ENCODE data around the gene ANOS1. TPM values are rescaled to one million over a fixed set of nuclear protein-coding genes. Genes with fewer than 3 reads are reported as not detected.
"Not testable (repeated sequence)": the region's sequence is repeated elsewhere in the genome, so short reads cannot be mapped to it uniquely, and the experiment has no call there.

The ANOS1 gene, protein sequence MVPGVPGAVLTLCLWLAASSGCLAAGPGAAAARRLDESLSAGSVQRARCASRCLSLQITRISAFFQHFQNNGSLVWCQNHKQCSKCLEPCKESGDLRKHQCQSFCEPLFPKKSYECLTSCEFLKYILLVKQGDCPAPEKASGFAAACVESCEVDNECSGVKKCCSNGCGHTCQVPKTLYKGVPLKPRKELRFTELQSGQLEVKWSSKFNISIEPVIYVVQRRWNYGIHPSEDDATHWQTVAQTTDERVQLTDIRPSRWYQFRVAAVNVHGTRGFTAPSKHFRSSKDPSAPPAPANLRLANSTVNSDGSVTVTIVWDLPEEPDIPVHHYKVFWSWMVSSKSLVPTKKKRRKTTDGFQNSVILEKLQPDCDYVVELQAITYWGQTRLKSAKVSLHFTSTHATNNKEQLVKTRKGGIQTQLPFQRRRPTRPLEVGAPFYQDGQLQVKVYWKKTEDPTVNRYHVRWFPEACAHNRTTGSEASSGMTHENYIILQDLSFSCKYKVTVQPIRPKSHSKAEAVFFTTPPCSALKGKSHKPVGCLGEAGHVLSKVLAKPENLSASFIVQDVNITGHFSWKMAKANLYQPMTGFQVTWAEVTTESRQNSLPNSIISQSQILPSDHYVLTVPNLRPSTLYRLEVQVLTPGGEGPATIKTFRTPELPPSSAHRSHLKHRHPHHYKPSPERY
- not detected for total RNA-seq

DNA sequence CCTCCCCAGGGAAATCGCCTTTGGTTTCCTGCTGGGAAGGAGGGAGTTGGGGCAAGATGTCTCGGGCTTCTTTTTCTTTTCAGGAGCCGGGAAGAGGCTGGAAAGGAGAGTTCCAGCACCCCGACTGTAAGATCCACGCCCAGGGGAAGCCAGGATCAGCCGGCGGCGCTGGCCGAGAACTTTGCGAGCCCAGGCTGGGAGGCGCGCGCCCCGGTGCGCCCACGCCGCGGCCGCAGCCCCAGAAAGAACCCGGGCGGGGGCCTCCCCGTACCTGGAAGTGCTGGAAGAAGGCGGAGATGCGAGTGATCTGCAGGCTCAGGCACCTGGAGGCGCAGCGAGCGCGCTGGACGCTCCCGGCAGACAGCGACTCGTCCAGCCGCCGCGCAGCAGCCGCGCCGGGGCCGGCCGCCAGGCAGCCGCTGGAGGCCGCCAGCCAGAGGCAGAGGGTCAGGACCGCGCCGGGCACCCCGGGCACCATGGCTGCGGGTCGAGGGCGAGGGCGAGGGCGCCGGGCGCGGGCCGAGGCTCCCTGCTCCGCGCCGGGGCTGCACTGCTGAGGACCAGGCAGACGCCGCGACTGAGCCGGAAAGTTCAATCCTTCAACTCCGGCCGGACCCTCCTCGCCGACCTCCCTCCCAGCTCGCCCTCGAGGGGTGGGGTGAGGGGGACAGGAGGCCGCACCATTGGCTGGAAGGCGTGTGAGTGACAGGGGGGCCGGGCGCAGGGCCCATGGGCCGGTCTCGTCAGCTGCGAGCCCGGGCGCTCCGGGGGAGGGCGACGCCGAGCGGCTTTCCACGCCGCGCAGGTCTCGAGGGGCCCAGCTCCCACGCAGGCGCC, at the start of gene ANOS1:
ANOS1 (minus strand) TSS at position 579 of the 837 bp plus-strand sequence; CDS start at position 478, 101 bp downstream.
- Mint-ChIP-seq H3K36me3 (ENCODE audit: low read depth) (no peaks in the 10 kb centered on the region), H3K4me1 (no peaks in the 10 kb centered on the region), H3K9me3 (no peaks in the 10 kb centered on the region), H3K27me3 (peaks cover 14% of the 10 kb centered on the region), H3K4me3 (no peak within 1 kb of the TSS), H3K27ac (no peak within 1 kb of the TSS)
- no peak for ATAC-seq (replicated peaks)

DNA sequence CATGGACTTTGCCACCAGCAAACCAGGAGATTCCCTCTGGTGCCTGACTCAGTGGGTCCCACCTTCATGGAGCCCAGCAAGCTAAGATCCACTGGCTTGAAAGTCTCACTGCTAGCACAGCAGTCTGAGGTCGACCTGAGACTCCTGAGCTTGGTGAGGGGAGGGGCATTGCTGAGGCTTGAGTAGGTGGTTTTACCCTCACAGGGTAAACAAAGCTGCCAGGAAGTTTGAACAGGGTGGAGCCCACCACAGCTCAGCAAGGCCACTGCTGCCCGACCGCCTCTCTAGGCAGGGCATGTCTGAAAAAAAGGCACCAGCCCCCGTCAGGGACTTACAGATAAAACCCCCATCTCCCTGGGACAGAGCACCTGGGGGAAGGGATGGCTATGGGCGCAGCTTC, 41.2 kb upstream of the ANOS1 start:
- no peak for ATAC-seq (replicated peaks)
- H3K9me3 Mint-ChIP-seq, result no peaks in the 10 kb centered on the region
- no peaks in the 10 kb centered on the region for H3K36me3 Mint-ChIP-seq (ENCODE audit: low read depth)
- peaks cover 7% of the 10 kb centered on the region for H3K27me3 Mint-ChIP-seq
- H3K27ac Mint-ChIP-seq, result no peak overlapping the region
- H3K4me1 Mint-ChIP-seq, result no peaks in the 10 kb centered on the region
- H3K4me3 Mint-ChIP-seq, result no peak overlapping the region

DNA sequence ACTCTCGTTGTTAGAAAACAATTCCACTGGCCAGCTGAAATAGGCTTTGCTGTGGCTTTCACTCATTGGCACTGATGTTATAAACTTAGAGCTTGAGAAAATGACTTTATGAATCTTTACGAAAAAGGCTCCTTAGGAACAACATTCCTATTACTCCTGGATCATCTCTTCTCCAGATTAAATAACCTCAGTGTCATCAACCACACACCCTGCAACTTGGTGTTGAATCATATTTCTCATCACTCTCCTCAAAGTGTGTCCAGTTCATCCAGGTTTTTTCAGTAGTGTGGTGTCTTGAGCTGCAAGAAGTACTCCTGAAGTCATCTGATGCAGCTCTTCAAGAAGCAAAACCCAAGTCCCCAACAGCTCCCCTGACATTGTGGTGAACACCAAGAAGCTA, 28.1 kb upstream of the ANOS1 start:
- no peaks in the 10 kb centered on the region for H3K9me3 Mint-ChIP-seq
- H3K36me3 Mint-ChIP-seq (ENCODE audit: low read depth), result no peaks in the 10 kb centered on the region
- no peaks in the 10 kb centered on the region for H3K4me1 Mint-ChIP-seq
- ATAC-seq (replicated peaks), result no peak
- peaks cover 15% of the 10 kb centered on the region for H3K27me3 Mint-ChIP-seq
- no peak overlapping the region for H3K27ac Mint-ChIP-seq
- no peak overlapping the region for H3K4me3 Mint-ChIP-seq

DNA sequence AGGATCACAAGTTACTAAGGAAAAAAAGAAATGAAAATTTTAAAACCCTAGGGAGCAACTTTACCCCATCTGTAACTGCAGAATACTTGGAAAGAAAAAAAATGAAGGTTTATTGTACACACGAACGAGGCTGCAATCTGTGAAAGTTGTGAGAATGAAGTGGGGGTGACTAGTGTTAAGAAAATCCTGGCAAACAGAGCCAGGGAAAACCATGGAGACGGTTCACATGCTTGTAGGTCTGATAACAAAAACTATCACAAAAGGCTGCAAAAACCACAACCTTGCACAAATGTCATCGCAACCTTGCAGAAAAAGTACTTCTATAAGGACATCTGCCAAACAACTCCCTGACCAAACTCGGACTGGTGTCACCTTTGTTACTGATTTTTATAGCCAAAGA, 26.8 kb upstream of the ANOS1 start:
- H3K9me3 Mint-ChIP-seq; H3K4me3 Mint-ChIP-seq; H3K27ac Mint-ChIP-seq; H3K36me3 Mint-ChIP-seq (ENCODE audit: low read depth); ATAC-seq (replicated peaks); H3K4me1 Mint-ChIP-seq: not testable (repeated sequence)
- H3K27me3 Mint-ChIP-seq, result peaks cover 11% of the 10 kb centered on the region

DNA sequence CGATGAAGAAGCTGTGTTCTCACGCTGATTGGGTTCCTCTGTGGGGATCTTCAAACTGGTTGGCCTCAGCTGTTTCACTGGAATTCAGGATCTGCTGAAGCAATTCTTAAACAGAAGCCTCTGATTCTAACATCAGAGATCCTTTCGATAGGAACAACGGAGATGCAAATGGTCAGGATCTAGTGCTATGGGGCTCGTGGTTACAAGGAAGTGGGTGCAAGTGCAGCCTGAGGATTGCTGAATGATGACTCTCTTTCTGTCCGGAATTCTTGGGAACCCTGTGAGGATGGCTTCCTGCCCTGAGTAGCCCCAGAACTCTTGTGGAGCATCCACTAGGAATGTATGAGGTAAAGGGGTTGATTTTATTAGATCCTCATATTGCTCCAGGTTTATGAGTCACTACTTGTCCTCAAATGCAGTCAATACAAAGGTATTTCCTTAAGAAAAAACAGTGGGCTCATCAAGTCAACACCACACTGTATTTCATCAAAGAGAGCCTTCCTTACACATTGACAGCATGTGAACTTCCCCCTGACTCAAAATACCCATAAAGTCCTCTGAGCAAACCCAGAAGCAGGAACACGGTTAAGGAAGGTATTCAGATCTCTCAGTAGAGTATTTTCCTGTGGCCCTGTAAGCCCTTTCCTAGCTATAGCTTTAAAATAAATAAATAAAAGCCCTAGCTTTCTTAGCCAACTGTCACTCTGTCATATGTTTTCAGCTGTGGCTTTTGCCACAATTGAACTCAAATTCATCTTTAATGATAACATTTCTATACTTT, 25.9 kb upstream of the ANOS1 start:
- not testable (repeated sequence) for H3K27ac Mint-ChIP-seq; H3K4me3 Mint-ChIP-seq; H3K27me3 Mint-ChIP-seq; H3K36me3 Mint-ChIP-seq (ENCODE audit: low read depth); H3K4me1 Mint-ChIP-seq; H3K9me3 Mint-ChIP-seq; ATAC-seq (replicated peaks)

DNA sequence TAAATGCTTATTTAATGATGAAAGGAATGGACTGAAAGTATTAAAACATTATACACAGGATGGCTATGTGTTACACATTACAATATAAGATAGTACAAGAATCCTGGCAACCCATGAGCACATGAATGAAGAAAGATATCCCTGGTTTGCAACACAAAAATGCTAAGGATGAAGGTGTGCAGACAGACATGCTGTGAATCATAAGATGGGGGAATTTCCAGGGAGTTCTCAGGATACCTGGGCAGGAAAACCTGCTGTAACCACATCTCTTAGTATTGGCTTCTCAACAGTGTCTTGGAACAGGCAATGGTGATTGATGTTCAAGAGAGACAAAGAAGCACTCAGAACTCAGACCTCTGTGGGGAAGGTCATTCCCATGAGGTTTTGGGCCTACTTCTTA, 23.9 kb upstream of the ANOS1 start:
- H3K4me3 Mint-ChIP-seq, result no peak overlapping the region
- H3K27ac Mint-ChIP-seq, result no peak overlapping the region
- H3K4me1 Mint-ChIP-seq, result no peaks in the 10 kb centered on the region
- H3K9me3 Mint-ChIP-seq, result no peaks in the 10 kb centered on the region
- peaks cover 3% of the 10 kb centered on the region for H3K27me3 Mint-ChIP-seq
- no peak for ATAC-seq (replicated peaks)
- no peaks in the 10 kb centered on the region for H3K36me3 Mint-ChIP-seq (ENCODE audit: low read depth)

DNA sequence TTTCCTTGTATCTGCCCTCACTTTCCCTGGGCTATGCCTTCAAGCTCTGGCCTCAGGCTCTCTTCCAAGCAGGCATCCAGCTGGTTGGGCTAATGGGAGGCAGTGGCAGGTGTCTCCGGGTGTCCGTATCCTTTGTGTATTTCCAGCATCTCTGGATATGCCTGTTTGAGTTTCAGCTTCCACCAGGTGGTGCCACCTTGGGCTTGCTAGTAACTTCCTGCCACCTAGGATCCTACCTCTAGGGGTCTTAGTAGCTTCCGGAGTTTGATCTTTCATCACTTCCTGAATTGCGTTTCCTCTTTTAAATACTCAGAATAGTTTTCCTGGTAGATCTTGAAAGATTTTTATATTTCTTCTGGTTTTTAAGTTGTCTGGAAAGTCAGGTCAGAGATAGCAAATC, 23.2 kb upstream of the ANOS1 start:
- no peak overlapping the region for H3K4me3 Mint-ChIP-seq
- no peaks in the 10 kb centered on the region for H3K9me3 Mint-ChIP-seq

DNA sequence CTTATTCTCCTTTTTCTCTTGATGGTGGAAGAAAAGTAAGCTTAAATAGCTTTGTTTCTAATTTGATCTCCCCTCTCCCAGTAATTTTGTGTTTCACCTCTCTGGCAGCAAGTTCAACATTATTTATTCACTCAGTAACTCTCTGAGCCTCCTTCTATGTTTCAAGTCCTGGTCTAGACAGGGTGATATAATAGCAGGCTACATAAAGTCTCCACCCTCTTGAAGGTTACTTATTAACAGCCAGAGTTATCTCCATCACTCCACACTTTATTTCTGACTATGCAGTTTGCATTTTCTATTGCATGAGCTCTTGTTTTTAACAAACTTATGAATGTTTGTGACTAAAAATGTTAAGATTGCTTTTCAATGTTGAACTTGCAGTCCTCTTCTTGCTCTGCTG, 17.8 kb upstream of the ANOS1 start:
- H3K9me3 Mint-ChIP-seq, result no peaks in the 10 kb centered on the region
- peaks cover 8% of the 10 kb centered on the region for H3K27me3 Mint-ChIP-seq
- no peaks in the 10 kb centered on the region for H3K36me3 Mint-ChIP-seq (ENCODE audit: low read depth)
- no peak for ATAC-seq (replicated peaks)
- no peak overlapping the region for H3K4me3 Mint-ChIP-seq
- H3K4me1 Mint-ChIP-seq, result no peaks in the 10 kb centered on the region
- no peak overlapping the region for H3K27ac Mint-ChIP-seq

More for the DNA sequence above, 23.2 kb upstream of the ANOS1 start:
- no peaks in the 10 kb centered on the region for H3K27me3 Mint-ChIP-seq
- H3K27ac Mint-ChIP-seq, result no peak overlapping the region
- H3K4me1 Mint-ChIP-seq, result no peaks in the 10 kb centered on the region
- no peak for ATAC-seq (replicated peaks)
- no peaks in the 10 kb centered on the region for H3K36me3 Mint-ChIP-seq (ENCODE audit: low read depth)

DNA sequence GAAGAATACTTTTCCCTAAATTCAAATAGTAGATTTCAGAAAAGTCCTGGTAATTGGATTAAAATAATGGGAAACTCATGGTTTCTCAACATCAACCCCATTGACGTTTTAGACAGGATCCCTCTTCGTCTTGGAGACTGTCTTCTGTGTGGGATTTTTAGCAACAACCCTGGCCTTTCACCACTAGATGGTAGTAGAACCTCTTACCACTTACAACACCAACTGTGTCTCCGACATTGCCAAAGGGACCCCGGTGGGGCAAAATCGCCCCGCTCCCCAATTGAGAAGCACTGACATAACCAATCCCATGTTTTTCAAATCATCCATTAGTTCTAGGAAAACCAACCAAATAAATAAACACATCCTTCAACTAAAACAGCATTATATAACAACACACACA, 16.9 kb upstream of the ANOS1 start:
- no peaks in the 10 kb centered on the region for H3K9me3 Mint-ChIP-seq
- H3K27ac Mint-ChIP-seq, result no peak overlapping the region
- peaks cover 8% of the 10 kb centered on the region for H3K27me3 Mint-ChIP-seq
- no peak for ATAC-seq (replicated peaks)
- no peaks in the 10 kb centered on the region for H3K4me1 Mint-ChIP-seq
- H3K36me3 Mint-ChIP-seq (ENCODE audit: low read depth), result no peaks in the 10 kb centered on the region
- H3K4me3 Mint-ChIP-seq, result no peak overlapping the region

DNA sequence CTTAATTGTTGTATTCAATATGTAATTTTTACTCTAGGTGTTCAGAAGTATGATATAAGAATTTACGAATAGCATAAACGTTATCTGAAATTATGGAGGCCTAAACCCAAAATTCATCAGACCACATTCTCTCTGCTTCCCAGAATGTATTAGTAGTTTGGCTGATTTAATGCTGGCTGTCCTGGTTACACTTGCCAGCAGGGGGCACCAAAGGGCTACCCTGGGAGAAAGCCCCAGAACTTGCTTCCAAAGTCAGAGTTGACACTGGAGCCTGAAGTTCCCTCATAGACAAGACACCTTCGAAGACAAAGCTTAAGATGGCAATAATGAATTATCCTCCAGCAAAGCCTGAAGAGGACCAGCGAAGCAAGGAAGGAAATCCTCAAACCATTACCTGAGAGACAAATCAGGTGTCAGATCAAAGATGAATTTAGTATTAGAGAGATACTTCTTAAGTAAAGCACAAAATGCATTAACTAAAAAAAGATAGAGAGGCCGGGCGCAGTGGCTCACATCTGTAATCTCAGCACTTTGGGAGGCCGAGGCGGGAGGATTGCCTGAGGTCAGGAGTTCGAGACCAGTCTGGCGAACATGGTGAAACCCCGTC, 11.3 kb upstream of the ANOS1 start:
- no peaks in the 10 kb centered on the region for H3K4me1 Mint-ChIP-seq
- H3K27ac Mint-ChIP-seq, result no peak overlapping the region
- no peaks in the 10 kb centered on the region for H3K36me3 Mint-ChIP-seq (ENCODE audit: low read depth)
- no peak for ATAC-seq (replicated peaks)
- no peak overlapping the region for H3K4me3 Mint-ChIP-seq
- no peaks in the 10 kb centered on the region for H3K9me3 Mint-ChIP-seq
- peaks cover 3% of the 10 kb centered on the region for H3K27me3 Mint-ChIP-seq

DNA sequence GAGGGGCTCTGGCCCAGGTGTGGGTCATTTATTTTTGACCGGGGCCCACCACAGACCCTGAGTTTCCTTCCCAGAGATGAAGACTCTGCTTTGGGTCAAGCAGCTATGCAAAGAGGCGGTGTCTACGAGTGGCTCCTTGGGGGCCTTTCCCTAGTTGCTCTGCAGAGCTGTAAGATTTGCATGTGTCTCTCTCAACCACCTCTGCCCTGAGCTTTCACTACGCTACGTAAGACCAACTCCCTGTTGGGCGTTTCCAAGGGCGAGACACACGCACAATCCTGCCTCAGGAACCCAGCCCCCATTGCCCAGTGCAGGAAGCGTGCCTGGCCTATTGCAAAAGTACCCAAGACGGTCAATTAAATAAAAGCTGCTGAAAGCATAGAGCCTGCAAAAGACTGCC, 10.0 kb upstream of the ANOS1 start:
- Mint-ChIP-seq H3K27me3 (peaks cover 3% of the 10 kb centered on the region), H3K9me3 (no peaks in the 10 kb centered on the region), H3K4me3 (no peak overlapping the region), H3K4me1 (no peaks in the 10 kb centered on the region), H3K27ac (no peak overlapping the region), H3K36me3 (ENCODE audit: low read depth) (no peaks in the 10 kb centered on the region)
- ATAC-seq (replicated peaks), result no peak

DNA sequence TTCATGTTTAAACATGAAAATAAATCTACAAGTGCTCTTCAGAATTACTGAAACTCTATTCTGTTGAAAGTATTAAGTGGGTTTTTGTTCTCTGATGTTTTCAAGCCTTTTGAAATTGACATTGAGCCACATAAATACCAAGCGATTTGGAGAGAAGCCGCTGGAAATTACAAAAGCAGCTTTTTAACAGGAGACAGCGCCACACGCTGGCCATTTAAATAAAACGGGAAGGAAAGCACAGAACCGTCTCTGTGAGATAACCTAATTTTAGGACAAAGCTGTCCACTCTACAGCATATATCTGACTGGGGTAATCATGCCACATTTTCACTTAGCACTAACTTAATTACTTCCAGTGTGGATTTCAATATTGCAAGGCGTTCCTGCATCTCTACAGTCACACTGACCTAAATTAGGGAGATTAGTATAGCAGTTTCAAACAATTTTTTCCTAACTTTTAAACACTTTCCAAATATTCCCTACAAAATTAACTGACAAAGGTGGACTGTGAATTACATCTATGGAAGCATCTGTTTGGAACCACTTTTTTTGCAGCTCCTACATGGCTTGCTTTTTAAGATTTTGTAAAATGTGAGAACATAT, 6.8 kb upstream of the ANOS1 start:
- Mint-ChIP-seq H3K27me3 (peaks cover 3% of the 10 kb centered on the region), H3K36me3 (ENCODE audit: low read depth) (no peaks in the 10 kb centered on the region), H3K4me3 (no peak overlapping the region), H3K9me3 (no peaks in the 10 kb centered on the region), H3K27ac (no peak overlapping the region), H3K4me1 (no peaks in the 10 kb centered on the region)
- no peak for ATAC-seq (replicated peaks)

DNA sequence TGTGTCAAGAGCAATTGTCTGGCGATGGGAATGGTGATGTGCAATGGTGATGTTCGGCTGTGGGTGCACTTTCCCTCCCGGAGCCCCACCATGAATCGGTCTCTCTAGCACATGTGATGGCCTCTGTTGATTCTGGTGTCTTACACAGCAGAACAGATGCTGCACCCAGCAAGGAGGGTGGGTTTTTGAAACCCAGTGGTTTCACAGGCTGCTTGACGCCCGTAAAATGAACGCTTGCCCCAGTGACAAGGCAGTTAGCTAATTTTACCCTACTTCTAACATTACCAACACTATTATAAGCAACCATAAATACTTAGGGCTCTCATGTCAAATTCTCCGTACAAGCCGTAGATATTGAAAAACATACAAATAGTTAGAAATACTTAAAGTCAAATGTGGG, 5.9 kb upstream of the ANOS1 start:
- Mint-ChIP-seq H3K36me3 (ENCODE audit: low read depth) (no peaks in the 10 kb centered on the region), H3K27ac (no peak overlapping the region), H3K4me1 (no peaks in the 10 kb centered on the region), H3K4me3 (no peak overlapping the region), H3K27me3 (peaks cover 7% of the 10 kb centered on the region), H3K9me3 (no peaks in the 10 kb centered on the region)
- no peak for ATAC-seq (replicated peaks)
